Fibroblast of skin of abdomen (primary cell): ENCODE results near the gene CBX7.

Experiments
- DNase-seq: peaks from one replicate; pipeline ENCODE4 v3.0.0-alpha.2; 2013

Gene CBX7

DNA sequence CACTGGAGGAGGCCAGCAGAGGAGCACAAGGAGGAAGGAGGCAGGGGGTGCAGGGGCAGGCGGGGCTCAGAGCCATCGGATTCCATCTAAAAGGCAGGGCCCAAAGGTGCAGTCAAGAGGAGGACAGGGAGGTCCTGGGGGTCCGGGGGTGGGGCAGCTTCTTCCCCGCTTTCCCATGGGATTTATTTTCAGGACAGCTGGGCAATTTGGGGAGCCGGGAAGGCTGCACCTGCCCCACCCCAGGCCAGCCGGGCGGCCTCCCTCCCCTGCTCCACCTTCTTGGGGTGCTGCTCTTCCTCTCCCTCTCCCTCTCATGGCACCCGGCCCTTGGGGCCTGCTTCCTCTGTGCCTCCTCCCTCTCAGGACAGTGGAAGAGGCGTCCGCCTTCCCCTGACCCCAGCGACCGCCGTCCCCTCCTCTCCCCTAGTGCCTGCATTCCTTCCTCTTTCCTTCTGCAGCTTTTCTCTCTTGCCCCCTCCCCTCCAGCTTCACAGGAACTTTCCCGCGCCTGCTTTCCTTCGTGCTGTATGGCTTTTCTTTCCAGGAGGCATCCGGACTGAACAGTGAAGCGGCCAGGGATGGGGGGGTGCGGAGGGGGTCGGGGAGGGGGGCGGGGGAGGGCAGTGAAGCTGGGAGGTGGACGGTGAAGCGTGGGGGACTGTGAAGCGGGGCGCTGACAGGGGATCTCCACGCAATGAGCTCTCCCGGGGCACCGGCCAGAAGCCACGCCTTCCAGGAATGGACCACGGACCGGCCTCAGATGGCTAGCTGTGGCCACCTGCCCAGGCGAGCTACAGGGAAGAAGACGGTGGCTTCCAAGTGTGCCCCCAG is 28.5 kb downstream of the CBX7 start:
- DNase-seq: no peak

DNA sequence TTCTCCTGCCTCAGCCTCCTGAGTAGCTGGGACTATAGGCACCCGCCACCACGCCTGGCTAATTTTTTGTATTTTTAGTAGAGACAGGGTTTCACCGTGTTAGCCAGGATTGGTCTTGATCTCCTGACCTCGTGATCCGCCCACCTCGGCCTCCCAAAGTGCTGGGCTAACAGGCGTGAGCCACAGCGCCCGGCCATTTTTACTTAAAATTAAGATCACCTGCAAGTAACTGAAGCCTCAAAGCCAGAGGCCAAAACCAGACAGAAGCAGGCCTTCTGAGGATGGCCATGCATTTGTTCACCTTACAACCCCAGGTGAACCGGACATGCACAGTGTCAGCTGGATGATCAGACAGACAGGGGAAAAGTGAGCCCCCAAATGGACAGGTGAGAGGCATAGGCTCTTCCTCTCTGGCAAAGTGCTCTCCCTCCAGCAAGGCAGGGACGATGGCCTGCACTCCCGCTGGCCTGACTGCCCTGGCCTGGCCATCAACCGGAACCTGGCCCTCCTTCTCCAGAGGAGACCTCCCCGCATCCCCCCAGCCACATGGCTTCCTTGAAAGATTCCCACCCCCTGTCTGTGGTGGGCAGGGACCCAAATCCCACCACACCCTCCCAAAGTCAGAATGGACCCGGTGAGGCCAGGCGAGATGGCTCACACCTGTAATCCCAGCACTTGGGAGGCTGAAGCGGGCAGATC is 29.6 kb downstream of the CBX7 start:
- no peak for DNase-seq

DNA sequence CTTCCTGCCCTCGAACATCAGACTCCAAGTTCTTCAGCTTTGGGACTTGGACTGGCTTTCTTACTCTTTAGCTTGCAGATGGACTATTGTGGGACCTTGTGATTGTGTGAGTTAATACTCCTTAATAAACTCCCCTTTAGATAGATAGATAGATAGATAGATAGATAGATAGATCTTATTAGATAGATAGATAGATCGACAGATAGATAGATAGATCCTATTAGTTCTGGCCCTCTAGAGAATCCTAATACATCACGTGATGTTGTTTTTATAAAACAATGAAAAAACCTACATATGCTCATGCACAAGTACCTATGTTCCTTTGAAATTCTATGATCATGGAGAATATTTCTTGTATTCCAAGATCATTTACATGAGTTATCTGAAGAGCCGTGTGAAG is 31.5 kb downstream of the CBX7 start:
- DNase-seq: no peak

DNA sequence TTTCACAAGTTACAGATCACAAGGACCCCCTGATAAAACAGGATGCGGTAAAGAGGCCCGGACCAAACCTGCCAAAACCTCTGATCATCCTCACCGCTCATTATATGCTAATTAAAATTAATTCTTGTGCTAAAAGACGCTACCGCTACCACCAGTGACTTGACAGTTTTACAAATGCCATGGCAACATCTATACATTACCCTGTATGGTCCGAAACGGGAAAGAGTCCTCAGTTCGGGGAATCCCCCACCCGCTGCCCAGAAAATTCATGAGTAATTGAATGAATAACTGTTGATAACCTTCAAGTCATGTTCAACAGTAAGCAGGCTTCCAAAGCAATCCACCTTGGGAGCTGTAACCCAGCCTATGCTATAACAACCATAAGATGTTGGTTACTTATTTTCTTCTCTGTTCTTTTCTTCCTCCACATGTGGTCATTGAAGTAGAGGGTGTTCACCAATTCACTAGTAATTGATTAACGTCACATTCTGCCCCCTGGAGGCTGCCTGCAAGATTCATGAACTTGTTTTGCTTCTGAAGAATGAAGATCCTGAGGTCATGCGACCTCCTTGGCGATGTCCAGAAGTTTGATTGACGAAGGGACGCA is 34.8 kb downstream of the CBX7 start:
- DNase-seq: peak; percentile 35

DNA sequence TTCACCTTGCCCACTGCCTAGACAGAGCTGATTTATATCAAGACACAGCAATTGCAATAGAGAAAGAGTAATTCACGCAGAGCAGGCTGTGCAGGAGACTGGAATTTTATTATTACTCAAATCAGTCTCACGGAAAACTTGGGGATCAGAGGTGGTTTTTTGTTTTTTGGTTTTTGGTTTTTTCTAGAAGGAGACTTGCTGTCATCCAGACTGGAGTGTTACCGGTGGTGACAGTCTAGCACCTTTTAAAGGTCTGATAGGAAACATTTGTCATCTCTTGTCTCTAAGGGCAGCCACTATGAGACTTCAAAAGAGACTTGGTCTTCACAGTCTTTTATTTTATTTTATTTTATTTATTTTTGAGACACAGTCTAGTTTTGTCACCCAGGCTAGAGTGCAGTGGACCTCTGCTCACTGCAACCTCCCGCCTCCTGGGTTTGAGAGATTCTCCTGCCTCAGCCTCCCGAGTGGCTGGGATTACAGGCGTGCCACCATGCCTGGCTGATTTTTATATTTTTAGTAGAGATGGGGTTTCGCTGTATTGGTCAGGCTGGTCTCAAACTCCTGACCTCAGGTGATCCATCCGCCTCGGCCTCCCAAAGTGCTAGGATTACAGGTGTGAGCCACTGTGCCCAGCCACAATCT is 36.4 kb downstream of the CBX7 start:
- DNase-seq: no peak

DNA sequence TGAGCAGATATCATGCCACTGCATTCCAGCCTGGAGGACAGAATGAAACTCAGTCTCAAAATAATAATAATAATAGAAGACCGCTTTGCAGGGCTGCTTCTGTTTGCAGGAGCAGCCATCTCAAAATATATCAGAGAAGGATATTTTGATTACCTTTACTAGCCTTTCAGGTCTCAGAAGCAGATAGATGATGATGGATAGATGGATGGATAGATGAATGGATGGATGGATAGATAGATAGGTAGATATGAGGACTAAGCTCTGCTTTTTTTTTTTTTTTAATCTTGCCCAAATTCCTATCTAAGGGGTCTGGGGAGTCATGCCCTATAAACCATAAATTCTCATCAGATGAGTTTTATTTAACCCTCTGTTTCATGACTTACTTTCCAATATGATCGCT is 36.9 kb downstream of the CBX7 start:
- DNase-seq: no peak

DNA sequence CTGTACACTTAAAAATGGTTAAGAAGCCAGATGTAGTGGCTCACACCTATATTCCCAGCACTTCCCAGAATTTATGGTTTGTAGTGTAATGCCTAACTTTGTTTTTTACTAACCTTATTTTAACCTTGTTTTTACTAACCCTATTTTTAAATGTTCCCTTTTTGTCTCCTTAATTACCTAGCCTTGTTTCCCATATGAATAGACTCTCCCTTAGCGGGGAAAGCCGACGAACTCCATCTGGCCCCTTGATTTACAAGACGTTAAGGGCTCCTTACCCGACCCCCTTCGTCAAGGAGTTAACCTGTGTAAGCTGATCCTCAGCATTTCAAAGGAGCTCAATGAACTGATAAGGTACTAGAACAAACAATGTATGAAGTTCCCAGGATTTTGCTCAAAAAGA is 38.4 kb downstream of the CBX7 start:
- DNase-seq: no peak

DNA sequence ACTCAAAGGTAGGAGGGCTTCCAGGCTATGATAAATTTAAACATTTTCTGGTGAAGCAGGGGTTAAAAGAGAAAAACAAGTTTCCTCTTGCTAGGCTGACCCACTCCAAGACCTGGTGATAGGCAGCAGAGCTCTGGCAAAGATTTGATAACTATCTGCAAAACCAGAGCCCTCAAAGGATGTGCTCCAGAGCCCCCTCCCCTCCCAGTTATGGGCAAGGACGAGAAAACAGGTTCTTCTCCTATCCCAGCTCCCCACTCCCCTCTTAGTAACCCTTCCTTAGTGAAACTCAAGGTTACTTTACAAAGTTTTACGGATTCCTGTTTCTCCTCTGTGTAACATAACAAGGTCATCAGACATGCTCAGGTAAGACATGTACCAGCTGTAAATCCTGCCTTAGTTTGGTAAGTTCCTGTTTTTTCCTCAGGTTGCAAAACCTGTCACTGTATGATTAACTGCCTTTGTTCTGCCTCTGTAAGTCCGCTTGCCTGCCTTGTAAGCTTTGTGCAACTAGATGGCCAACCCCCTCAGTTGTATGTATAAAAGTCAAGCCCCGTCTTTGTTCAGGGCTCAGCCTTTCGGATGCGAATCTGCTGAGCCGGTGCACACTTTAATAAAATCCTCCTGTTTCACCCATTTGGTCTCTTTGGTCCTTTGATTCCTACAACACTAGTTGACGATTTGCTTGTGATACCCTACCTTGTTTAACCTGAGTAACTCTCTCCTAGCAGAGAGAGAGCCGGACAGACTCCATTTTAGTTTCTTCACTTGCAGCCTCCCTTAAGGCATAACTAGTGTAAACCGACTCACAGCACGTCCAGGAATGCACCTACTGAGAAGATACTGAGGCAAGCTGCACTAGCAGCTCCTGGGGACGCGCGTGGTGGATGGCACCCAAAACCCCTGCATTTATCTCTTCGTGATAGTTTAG is 41.6 kb downstream of the CBX7 start:
- DNase-seq: no peak

DNA sequence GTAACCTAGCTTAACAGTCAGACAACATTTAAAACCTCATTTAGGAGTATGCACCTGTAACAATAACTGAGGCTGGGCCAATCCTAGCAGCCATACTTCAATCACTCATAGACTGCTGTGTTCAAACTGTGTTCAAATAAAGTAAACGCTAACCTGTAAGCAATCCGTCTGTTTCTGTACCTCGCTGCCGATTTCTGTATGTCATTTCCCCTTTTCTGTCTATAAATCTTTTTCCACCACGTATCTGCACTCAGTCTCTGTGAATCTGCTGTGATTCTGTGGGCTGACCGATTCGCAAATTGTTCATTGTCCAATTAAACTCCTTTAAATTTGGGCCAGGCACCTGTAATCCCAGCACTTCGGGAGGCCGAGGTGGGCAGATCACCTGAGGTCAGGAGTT is 43.1 kb downstream of the CBX7 start:
- no peak for DNase-seq

DNA sequence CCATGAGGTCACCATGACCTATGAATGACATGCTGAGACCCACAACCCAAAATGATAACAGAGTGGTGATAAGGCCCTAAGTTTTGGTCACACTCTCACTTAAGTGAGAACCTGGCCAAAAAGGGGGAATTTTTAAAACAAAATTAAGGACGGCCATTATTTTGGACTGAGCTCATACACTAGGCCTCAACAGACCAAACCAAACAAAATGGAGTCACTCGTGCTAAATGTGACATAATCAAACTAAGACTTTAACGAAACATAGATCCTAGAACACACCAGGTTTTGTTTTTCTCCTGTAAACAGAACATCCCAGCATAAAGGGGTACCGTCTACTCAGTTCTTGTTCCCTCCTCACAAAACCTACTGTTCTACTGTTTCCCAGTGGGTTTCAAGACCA is 44.0 kb downstream of the CBX7 start:
- no peak for DNase-seq

DNA sequence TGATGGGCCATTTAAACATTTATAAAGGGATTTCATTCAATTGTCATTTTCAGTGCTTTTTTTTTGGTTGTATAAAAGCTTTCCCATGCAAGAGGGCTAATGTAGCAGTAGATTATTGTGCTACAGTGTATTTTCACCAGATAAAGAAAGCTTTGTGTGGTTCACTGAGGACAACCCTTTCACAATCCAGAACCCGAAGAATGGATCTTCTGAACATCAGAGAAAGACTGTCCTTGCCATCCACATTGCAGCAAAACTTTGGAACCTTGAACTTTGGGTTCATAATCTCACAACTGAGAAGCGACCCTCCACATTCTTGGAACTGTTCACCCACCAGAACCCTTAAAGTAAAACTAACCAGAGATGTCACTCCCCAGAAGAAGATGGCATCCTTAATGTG is 46.2 kb downstream of the CBX7 start:
- no peak for DNase-seq

DNA sequence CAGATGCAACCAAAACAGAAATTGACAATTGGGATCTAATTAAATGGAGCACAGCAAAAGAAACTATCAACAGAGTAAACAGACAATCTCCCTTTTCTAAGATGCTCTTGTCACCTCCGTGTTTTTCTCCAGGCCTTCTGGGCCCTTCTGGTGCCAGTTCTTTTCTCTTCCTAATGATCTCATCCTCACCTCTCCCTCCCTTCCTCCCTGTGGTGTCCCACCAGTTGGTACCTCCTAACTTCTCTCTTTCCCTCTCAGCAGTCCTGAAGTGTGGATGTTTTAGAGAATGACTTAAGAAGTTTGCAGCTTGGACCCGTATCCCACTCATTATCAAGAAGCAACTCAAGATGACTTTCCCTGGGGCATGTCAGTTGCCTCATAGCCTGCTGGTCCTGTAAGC is 49.0 kb downstream of the CBX7 start:
- no peak for DNase-seq

DNA sequence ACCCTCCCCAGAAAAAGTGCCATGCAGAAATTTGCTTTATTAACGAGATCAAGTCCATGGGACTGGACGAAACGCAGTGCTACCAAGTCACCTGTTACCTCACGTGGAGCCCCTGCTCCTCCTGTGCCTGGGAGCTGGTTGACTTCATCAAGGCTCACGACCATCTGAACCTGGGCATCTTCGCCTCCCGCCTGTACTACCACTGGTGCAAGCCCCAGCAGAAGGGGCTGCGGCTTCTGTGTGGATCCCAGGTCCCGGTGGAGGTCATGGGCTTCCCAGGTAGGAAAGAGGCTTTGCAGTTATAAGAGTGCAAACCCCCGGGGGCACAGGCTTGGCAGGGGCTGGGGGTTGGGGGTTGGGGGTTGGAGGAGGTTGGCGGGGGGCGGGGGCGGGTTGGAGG is 51.3 kb downstream of the CBX7 start:
- no peak for DNase-seq

DNA sequence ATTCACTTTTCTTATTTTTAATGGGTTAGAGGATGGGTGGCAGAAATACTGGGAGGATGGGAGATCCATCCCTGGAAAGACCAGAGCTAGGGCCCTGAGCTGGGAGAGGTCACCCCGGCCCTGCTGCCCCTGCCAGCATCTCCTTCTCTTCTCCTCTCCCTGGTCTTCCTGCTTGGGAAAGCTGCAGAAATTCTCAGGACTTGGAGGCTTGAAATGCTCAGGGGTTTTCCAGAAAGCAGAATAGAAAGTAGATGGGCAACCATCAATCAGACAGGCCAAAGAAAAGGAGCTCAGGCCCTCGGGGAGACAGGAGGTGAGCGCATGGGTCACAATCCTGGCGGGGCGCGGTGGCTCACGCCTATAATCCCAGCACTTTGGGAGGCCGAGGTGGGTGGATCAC is 53.9 kb downstream of the CBX7 start:
- no peak for DNase-seq

DNA sequence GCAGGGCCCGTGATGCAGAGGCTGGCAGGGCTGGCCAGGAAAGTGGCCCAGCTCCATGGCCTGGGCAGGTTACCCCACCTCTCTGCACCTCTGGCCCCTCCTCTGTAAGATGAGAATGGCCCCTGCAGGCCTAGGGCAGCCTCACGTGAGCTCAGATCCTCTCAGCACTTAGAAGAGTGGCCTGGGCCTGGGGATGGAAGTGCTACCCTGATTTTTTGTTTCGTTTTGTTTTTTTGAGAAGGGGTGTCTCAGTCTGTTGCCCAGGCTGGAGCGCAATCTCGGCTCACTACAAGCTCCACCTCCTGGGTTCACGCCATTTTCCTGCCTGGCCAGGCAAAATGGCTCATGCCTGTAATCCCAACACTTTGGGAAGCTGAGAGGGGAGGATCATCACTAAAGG is 54.5 kb downstream of the CBX7 start:
- no peak for DNase-seq

DNA sequence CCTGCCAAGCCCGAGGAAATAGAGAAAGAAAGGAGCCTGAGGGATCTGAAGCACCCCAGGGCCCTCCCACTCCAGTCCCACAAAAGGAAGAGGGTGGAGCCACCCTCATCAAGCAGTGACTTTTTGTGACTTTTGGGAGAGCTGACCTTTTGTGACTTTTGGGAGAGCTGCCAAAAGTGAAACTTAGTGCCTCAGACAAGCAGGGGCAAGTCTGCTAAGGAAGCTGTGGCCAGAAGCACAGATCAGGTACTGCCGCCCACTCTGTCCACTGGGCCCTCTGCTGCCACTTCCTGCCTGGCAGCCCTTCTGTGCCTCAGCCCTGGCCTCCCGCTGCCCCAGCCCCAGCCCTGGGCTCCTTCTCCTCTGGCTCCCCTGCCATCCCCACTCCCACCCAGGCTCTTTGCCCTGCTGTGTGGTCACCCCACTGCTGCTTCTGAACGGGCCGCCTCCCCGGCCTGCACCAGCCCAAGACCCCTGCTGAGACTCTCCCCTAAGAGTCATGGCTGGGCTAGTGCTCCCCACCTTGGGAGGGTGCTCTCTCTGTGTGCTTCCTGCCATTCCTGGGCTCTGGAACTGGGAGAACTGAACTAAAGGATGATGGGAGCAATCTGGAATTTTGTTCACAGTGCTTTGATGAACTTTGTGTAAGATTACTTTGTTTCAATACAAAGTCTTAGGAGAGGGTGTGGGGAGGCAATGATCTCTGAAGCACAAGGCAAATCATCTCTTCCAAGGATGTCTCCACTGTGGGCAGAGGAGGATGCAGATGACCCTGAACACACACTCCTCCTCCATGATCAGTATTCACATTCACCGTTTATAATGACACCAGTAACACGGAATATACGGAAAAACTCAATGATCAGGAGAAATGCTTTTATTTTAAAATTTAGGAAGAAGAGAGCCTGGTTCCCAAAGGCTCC is 55.1 kb downstream of the CBX7 start, which contains the start of gene APOBEC3H:
TSS of gene APOBEC3H (plus strand) at position 147 of the 923 bp plus-strand sequence. CDS start 3,035 bp downstream, outside the sequence.
- DNase-seq: no peak

DNA sequence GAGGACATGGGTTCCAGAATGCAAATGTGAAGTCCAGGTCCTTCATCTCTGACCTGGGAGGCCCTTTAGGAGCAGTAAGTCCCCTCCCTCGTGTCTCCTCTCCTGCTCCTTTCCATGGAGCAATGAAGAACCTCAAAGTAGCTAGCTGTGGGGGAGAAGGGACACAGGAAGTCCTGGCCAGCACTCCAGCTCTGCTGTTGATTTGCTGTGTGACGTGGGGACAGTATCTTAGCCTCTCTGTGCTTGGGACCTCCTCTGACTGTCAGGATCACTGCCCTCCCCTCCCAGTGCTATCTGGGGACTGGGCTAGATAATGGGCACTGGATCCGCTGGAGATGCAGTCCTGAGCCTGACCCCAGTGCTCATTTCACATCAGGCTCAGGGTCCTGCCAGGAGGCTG is 56.5 kb downstream of the CBX7 start:
- no peak for DNase-seq

DNA sequence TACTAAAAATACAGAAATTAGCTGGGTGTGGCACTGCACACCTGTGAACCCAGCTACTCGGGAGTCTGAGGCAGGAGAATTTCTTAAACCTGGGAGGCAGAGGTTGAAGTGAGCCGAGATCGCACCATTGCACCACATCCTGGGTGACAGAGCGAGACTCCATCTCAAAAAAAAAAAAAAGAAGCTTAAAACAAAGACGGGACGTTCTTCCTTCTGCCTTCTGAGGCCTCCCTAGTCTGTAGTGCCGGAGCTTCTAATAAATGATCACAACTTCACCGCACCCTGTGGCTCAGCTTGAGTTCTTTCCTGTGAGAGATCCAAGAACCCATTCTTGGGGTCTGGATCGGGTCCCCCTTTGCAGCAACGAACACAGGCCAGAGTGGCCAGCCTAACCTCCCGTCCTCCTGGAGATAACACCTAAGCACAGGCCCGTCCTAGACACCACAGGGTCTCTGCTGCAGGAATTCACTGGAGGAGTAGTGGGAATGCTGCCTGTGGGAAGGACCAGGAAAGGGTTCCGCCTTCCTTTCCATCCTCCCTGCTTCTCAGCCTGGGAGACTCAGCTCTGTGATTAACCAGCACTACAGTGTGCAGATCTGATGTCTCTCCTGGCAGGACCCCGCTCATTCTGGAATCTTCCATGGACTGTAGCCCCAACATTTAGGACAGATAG is 57.6 kb downstream of the CBX7 start:
- no peak for DNase-seq

DNA sequence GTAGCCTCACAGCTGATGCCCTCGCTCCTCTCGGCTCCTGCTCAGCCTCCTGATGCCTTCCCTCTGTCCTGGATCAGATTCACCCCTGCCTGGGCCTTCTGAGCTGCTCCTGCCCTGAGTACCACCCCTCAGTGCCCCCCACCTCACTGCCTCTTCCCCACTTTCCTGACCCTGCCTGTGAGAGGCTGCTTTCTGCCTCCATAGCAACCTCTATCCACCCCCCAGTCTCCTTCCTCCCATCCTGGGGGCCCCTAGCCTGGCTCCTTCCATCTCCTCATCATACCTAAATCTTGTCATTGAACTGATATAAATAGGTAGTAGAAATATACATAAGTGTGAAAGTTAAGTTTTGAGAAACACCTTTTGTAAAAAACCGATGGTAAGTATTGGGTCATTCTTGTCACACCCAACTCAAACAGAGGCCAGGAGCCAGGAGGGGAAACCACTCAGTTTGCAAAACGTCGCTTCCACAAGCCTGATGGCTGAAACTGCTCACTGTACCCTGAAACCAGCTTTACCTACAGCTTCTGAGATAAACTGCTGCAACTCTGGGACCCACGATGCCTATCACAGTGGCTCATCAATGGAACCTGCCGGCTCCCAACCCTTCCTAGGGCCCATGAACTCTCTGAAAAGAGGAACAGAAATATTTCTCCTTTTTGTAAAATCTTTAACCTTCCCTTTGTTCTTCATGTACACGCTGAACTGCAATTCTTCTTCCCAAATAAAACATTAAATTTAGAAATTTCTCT is 60.2 kb downstream of the CBX7 start:
- no peak for DNase-seq
